Germinal center (tissue), 1 donor: Measurements from ENCODE around the gene UBR1.
"Not testable (repeated sequence)": the region's sequence is repeated elsewhere in the genome, so short reads cannot be mapped to it uniquely, and the experiment has no call there.

Experiments
- DNase-seq: peaks from one replicate; pipeline ENCODE4 v3.0.0; 2012; ENCODE audit warnings: mixed read lengths, low spot score

The UBR1 gene

GRCh38 chr15:43052860-43053259 lies 53.0 kb downstream of the UBR1 start:
- no peak for DNase-seq

- DNase-seq: no peak
These were observed 56.9 kb downstream of the UBR1 start for GRCh38 chr15:43048935-43049334.

- no peak for DNase-seq
These were observed 59.4 kb downstream of the UBR1 start for GRCh38 chr15:43046484-43046883.

GRCh38 chr15:43042885-43043284 lies 63.0 kb downstream of the UBR1 start:
- DNase-seq: no peak

GRCh38 chr15:43041085-43041484 lies 64.8 kb downstream of the UBR1 start:
- DNase-seq: not testable (repeated sequence)

- not testable (repeated sequence) for DNase-seq
These were observed 70.6 kb downstream of the UBR1 start for GRCh38 chr15:43035240-43035639.

DNA sequence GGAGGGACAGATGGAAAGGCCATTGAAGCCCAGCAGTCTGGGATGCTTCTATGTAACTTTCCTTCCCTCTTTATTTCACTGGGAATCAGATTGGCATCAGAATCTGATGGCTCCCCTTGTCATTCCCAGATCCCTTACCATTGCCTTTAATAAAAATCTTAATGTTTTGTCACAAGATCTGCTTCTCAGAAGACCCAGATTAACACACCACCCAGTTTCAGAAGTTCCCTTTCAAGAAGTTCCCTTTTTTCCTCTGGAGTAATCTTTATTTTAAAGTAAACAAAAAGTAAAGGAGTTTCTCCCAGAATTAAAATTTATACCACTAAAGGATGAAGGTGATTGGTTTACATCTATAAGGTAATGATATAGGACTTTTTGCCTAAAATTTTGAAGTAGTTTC lies 76.4 kb downstream of the UBR1 start:
- no peak for DNase-seq

DNA sequence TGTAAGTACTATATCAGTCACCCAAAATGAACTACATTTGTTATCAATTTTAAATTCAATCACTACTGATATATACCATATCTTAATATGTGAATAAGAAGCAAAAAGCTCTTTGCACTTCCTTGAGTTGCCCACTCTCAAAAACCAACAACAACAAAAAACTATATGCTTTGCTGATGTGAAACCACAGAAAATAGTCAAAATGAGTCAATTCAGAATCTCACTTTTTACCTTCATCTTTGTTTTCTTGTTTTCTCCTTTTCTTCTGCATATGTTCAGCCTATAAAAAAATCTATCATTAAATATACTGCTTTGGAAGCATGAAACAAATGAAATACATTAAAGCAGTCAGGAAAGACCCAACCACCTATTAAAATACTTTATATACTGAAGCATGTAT lies 80.7 kb downstream of the UBR1 start:
- no peak for DNase-seq

DNA sequence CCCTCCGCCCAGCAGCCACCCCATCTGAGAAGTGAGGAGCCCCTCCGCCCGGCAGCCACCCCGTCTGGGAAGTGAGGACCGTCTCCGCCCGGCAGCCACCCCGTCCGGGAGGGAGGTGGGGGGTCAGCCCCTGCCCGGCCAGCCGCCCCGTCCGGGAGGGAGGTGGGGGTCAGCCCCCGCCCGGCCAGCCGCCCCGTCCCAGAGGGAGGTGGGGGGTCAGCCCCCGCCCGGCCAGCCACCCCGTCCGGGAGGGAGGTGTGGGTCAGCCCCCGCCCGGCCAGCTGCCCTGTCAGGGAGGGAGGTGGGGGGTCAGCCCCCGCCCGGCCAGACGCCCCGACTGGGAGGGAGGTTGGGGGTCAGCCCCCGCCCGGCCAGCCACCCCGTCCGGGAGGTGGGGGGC lies 91.2 kb downstream of the UBR1 start:
- not testable (repeated sequence) for DNase-seq

DNA sequence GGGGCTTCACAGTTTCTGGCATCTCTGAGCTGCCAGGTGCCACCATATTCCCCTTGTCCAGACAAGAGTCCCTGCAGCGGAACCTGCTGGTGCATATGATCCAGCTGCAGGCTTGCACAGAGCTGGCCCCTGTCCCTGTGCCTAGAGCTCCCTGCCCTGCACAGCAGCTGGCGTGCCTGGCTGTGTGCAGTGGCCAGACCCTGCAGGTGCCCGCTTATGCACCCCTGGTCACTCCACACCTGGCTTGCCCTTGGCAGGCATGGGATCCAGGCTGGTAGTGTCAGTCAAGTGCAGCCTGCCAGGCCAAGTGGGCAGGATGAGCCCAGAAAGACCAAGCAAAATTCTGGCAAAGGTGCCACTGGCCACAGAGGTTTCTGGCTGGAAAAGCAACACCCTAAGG lies 96.6 kb downstream of the UBR1 start:
- DNase-seq: no peak

- DNase-seq: no peak
These were observed 97.7 kb downstream of the UBR1 start for GRCh38 chr15:43008150-43008549.

GRCh38 chr15:43007551-43007950 lies 98.3 kb downstream of the UBR1 start:
- DNase-seq: no peak

GRCh38 chr15:43006991-43007390 lies 98.8 kb downstream of the UBR1 start:
- no peak for DNase-seq

DNA sequence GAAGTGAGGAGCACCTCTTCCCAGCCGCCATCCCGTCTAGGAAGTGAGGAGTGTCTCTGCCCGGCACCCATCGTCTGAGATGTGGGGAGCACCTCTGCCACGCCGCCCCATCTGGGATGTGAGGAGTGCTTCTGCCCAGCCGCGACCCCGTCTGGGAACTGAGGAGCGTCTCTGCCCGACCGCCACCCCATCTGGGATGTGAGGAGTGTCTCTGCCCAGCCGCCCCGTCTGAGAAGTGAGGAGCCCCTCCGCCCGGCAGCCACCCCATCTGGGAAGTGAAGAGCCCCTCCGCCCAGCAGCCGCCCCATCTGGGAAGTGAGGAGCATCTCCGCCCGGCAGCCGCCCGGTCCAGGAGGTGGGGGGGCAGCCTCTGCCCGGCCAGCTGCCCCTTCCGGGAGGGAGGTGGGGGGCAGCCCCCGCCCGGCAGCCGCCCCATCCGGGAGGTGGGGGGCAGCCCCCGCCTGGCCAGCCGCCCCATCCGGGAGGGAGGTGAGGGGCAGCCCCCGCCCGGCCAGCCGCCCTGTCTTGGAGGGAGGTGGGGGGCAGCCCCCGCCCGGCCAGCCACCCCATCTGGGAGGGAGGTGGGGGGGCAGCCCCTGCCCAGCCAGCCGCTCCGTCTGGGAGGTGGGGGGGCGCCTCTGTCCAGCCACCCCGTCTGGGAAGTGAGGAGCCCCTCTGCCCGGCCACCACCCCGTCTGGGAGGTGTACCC lies 100.8 kb downstream of the UBR1 start:
- not testable (repeated sequence) for DNase-seq

- DNase-seq: no peak
These were observed 106.5 kb downstream of the UBR1 start for GRCh38 chr15:42999201-42999779.

GRCh38 chr15:42996871-42997270 lies 109.0 kb downstream of the UBR1 start:
- no peak for DNase-seq

GRCh38 chr15:42994546-42994945 lies 111.3 kb downstream of the UBR1 start:
- no peak for DNase-seq

GRCh38 chr15:42992626-42993025 lies 113.2 kb downstream of the UBR1 start:
- DNase-seq: no peak

- no peak for DNase-seq
These were observed 119.0 kb downstream of the UBR1 start for GRCh38 chr15:42986693-42987342.

DNA sequence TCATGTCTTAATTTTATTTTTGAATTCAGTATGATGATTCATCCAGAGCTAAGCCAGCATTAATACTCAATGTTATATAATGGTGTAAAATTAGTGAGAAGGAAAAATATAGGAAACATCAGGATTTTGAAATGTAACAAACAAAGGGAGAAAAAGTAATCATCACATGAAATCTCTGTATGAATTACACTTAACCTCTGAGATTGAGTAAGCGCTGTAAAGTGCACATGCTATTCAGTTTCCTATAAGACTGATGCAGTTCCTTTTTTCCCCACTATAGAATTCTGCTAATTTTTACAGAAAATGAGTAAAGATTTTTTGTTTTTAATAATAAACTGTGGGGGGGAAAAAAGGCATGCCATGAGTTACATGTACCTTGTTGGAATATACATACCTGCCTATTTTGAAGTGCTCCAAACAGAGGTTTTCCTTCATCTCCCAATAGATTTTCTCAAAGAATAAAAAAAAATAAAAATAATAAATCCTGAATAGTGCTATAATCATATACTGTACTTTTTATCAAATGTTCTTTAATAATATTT lies 121.3 kb downstream of the UBR1 start:
- no peak for DNase-seq

DNA sequence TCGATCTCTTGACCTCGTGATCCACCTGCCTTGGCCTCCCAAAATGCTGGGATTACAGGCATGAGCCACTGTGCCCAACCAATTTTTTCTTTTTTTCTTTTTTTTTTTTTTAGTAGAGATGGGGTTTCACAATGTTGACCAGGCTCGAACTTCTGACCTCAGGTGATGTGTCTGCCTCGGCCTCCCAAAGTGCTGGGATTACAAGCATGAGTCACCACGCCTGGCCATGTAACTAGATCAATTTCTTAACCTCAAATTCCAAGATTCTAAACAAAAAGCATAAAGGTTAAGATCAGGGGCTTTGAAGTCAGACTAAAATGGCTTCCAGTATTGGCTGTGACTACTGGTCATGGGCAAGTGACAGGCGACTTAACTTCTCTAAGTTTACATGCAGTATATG lies 126.7 kb downstream of the UBR1 start:
- not testable (repeated sequence) for DNase-seq

- DNase-seq: no peak
These were observed 131.5 kb downstream of the UBR1 start for GRCh38 chr15:42974202-42974862.

DNA sequence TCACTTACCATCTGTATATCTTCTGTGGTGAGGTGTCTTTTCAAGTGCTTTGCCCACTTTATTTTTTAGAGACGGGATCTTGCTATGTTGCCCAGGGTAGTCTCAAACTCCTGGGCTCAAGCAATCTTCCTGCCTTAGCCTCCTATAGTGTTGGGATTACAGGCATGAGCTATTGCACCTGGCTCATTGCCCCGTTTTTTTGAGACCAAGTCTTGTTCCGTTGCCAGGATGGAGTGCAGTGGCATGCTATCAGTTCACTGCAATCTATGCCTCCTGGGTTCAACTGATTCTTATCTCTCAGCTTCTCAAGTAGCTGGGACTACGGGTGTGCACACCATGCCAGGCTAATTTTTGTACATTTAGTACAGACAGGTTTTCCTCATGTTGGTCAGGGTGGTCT lies 132.7 kb downstream of the UBR1 start:
- DNase-seq: no peak
